Endothelial cell of umbilical vein (primary cell): ENCODE results near the gene ADAM17. TPM values are rescaled to one million over a fixed set of nuclear protein-coding genes. Genes with fewer than 3 reads are reported as not detected.

Experiments used
- BruUV-seq: library from RNA; stranded (reverse); fragments of 400-500 nt; replicated peaks from 2 replicates; lab custom pipeline; 2021; lab: Mats Ljungman, UMichigan
- CTCF ChIA-PET: fragments of 300-600, 350-600 bp; sonication (Branson Sonifier 250); formaldehyde crosslinking; loops from one replicate; lab custom pipeline; 2021; ENCODE audit warnings: antibody characterized with exemption, inconsistent platforms; lab: Charles Lee
- POLR2A ChIA-PET: fragments of 300-600, 350-600 bp; sonication (Branson Sonifier 250); formaldehyde crosslinking; loops from one replicate; lab custom pipeline; 2021; ENCODE audit warnings: antibody characterized with exemption, inconsistent platforms; lab: Charles Lee
- DNase-seq: peaks from one replicate; pipeline ENCODE4 v3.0.0-alpha.2; 2011; ENCODE audit warnings: low read depth, low spot score
- FAIRE-seq: peaks from 2 replicates; lab custom pipeline; 2011; peaks lifted over from hg19 to GRCh38; lab: Jason Lieb, UNC
- H2AFZ ChIP-seq: 2 replicates; pipeline ENCODE4 v1.6.0; 2012; ENCODE audit warnings: low read depth, low read length, control low read depth, inconsistent platforms
- H3K27ac ChIP-seq: 2 replicates; pipeline ENCODE4 v1.5.1; 2011; ENCODE audit warnings: low read depth, mild to moderate bottlenecking, control low read depth, low read length, moderate library complexity; ENCODE audit not compliant: insufficient read depth
- H3K27me3 ChIP-seq, 2 experiments: 2 replicates each; pipeline versions ENCODE4 v1.6.0 to v1.6.1; 2011; ENCODE audit warnings: low read length in 2 of 2, mixed read lengths in 1 of 2; ENCODE audit not compliant: control insufficient read depth in 2 of 2, insufficient read depth in 2 of 2
- H3K36me3 ChIP-seq, 2 experiments: 2 replicates in 1 of 2; 3 replicates in 1 of 2; pipeline ENCODE4 v1.5.1; 2011; ENCODE audit warnings: low read length in 2 of 2, mild to moderate bottlenecking in 1 of 2, moderate library complexity in 1 of 2; ENCODE audit not compliant: control insufficient read depth in 2 of 2, insufficient read depth in 2 of 2; ENCODE audit errors: extremely low read depth in 1 of 2
- H3K4me1 ChIP-seq: 3 replicates; pipeline ENCODE4 v1.5.1; 2011; ENCODE audit warnings: mild to moderate bottlenecking, low read length; ENCODE audit not compliant: control insufficient read depth, insufficient read depth; ENCODE audit errors: extremely low read depth
- H3K4me2 ChIP-seq: 2 replicates; pipeline ENCODE4 v1.6.1; 2011; ENCODE audit warnings: low read length, control low read depth, mixed read lengths; ENCODE audit not compliant: insufficient read depth
- H3K4me3 ChIP-seq, 3 experiments: fragments of 200-600 bp in 1 of 3; sonication (generic), shearing (Covaris generic) in 1 of 3; replicated peaks in 1 of 3; 2 replicates each; pipeline ENCODE4 v1.5.1; 2011 to 2016; ENCODE audit warnings: control low read depth in 3 of 3, low read length in 3 of 3, mild to moderate bottlenecking in 2 of 3, inconsistent platforms in 1 of 3, low read depth in 1 of 3, moderate library complexity in 1 of 3; ENCODE audit not compliant: insufficient read depth in 1 of 3
- H3K79me2 ChIP-seq: 2 replicates; pipeline ENCODE4 v1.6.0; 2012; ENCODE audit warnings: low read length, inconsistent platforms; ENCODE audit not compliant: control insufficient read depth, insufficient read depth
- H3K9ac ChIP-seq: replicated peaks from 2 replicates; pipeline ENCODE3; 2011; ENCODE audit warnings: low read length, control low read depth; ENCODE audit not compliant: insufficient read depth; ENCODE audit errors: extremely low read depth
- H3K9me1 ChIP-seq: replicated peaks from 3 replicates; pipeline ENCODE4 v1.6.0; 2011; ENCODE audit warnings: mild to moderate bottlenecking, low read length; ENCODE audit not compliant: control insufficient read depth, insufficient read depth; ENCODE audit errors: extremely low read depth
- H3K9me3 ChIP-seq: replicated peaks from 2 replicates; pipeline ENCODE4 v1.5.1; 2012; ENCODE audit warnings: low read length, inconsistent platforms; ENCODE audit not compliant: control insufficient read depth, insufficient read depth
- H4K20me1 ChIP-seq: replicated peaks from 2 replicates; pipeline ENCODE3; 2011; ENCODE audit warnings: mild to moderate bottlenecking, low read length; ENCODE audit not compliant: control insufficient read depth, insufficient read depth; ENCODE audit errors: extremely low read depth
- EZH2 ChIP-seq: IDR thresholded peaks from 2 replicates; pipeline ENCODE4 v1.6.1; 2012; ENCODE audit warnings: borderline replicate concordance, low read depth, mild to moderate bottlenecking, moderate library complexity, low read length, inconsistent platforms; ENCODE audit not compliant: severe bottlenecking
- GATA2 ChIP-seq: IDR thresholded peaks from 2 replicates; pipeline ENCODE4 v1.7.0; 2011; ENCODE audit warnings: low read depth, mild to moderate bottlenecking, moderate library complexity, mixed read lengths, low read length; ENCODE audit not compliant: insufficient read length, insufficient read depth
- JUN ChIP-seq: IDR thresholded peaks from 2 replicates; pipeline ENCODE4 v1.6.1; 2011; ENCODE audit warnings: borderline replicate concordance, low read depth; ENCODE audit not compliant: insufficient read length, insufficient read depth
- MYC ChIP-seq: IDR thresholded peaks from one replicate; pipeline ENCODE4 v1.6.1; 2011; ENCODE audit warnings: mild to moderate bottlenecking, low read depth, low read length
- POLR2A ChIP-seq: IDR thresholded peaks from 2 replicates; pipeline ENCODE4 v1.6.1; 2012; ENCODE audit warnings: low read depth, mild to moderate bottlenecking, control low read depth, low read length
- dilution Hi-C: fragments of 300-500 bp; cut with MboI; formaldehyde crosslinking; loops from one replicate; pipeline ENCODE4 v1.15.0; 2019; ENCODE audit warnings: low sequenced_read_pairs; ENCODE audit not compliant: extremely low pct_ligation_motif_present
- intact Hi-C: fragments of 100-400 bp; cut with micrococcal nuclease; formaldehyde crosslinking; loops from one replicate; pipeline ENCODE4 v1.10.0; 2022
- polyA plus RNA-seq, 4 experiments: library from polyadenylated mRNA; depleted of rRNA in 3 of 4; stranded (reverse) in 3 of 4; unstranded in 1 of 4; fragments of >200 nt; gene quantifications; 2 replicates each; pipeline versions ENCODE4 v1.2.1 to v1.2.3, GENCODE V29; 2011 to 2012; ENCODE audit warnings: missing spikeins in 1 of 4
- total RNA-seq: library from RNA; stranded (reverse); gene quantifications from 2 replicates; pipeline ENCODE4 v1.2.3, GENCODE V29; 2021
- TF ChIP-seq, protein P1 (sequence below): IDR thresholded peaks from 2 replicates; pipeline ENCODE4 v1.6.1; 2011; ENCODE audit not compliant: insufficient read depth, insufficient read length
- TF ChIP-seq, protein P2 (sequence below), 2 donors: IDR thresholded peaks; 1 replicate in 1 of 2; 2 replicates in 1 of 2; pipeline ENCODE4 v1.5.1; 2011; ENCODE audit warnings: low read length in 2 of 2, mild to moderate bottlenecking in 2 of 2, moderate library complexity in 2 of 2, control low read depth in 1 of 2, inconsistent platforms in 1 of 2, low read depth in 1 of 2; ENCODE audit not compliant: insufficient read depth in 1 of 2; ENCODE audit errors: extremely low read depth in 1 of 2

ADAM17 gene
- total and polyA plus RNA-seq, 2 donors (not counting 3 experiments of a cell fraction or from before 2014, with no cell fraction given) = 10.6 to 57.1 TPM

DNA sequence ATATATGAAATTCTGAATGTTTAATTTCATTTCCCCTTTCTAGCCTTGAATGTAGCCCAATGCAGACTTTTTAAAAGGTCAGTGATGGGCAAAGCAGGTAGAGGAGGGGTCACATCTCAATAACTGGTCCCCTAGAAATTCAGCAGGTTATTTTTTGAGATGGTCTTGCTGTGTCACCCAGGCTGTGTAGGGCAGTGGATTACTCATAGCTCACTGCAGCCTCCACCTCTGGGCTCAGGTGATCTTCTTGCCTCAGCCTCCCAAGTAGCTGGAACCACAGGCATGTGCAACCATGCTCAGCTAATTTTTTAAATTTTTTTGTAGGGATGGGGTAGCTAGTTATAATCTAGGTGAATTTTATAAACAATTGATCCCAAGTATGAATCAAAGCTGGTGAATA, 72.5 kb downstream of the ADAM17 start:
- Histone ChIP-seq H3K79me2 (peaks cover 4% of the 10 kb centered on the region), H3K27me3 (no peaks in the 10 kb centered on the region), H3K27ac (no peak overlapping the region), H3K4me3 (no peak overlapping the region), H3K4me2 (no peak overlapping the region), H3K9ac (no peak overlapping the region), H3K9me1 (no peaks in the 10 kb centered on the region), H3K9me3 (no peaks in the 10 kb centered on the region), H3K36me3 (peaks cover 20 to 48% of the 10 kb centered on the region in 2 experiments), H4K20me1 (no peaks in the 10 kb centered on the region), H3K4me1 (peaks cover 3% of the 10 kb centered on the region), H2AFZ (no peak overlapping the region)
- dilution Hi-C loops (no loop called here), intact Hi-C loops (no loop called here)
- POLR2A ChIA-PET = no interaction called here
- FAIRE-seq (no peak), DNase-seq (no peak)
- CTCF ChIA-PET = interaction anchor here (1.5 to 1.6 kb wide), 2 partner anchors 9 to 26 kb away, joined by 4 to 7 read pairs; partner anchors contain the start of gene IAH1
- TF ChIP-seq GATA2 (no peak), MYC (no peak), POLR2A (no peak), JUN (no peak), EZH2 (no peak)
- TF ChIP-seq, protein P1, sequence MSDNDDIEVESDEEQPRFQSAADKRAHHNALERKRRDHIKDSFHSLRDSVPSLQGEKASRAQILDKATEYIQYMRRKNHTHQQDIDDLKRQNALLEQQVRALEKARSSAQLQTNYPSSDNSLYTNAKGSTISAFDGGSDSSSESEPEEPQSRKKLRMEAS = no peak
- TF ChIP-seq, protein P2, sequence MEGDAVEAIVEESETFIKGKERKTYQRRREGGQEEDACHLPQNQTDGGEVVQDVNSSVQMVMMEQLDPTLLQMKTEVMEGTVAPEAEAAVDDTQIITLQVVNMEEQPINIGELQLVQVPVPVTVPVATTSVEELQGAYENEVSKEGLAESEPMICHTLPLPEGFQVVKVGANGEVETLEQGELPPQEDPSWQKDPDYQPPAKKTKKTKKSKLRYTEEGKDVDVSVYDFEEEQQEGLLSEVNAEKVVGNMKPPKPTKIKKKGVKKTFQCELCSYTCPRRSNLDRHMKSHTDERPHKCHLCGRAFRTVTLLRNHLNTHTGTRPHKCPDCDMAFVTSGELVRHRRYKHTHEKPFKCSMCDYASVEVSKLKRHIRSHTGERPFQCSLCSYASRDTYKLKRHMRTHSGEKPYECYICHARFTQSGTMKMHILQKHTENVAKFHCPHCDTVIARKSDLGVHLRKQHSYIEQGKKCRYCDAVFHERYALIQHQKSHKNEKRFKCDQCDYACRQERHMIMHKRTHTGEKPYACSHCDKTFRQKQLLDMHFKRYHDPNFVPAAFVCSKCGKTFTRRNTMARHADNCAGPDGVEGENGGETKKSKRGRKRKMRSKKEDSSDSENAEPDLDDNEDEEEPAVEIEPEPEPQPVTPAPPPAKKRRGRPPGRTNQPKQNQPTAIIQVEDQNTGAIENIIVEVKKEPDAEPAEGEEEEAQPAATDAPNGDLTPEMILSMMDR (IDR thresholded peaks at IDR 0.05; ENCODE audit: extremely low read depth in 1 of 2, insufficient read depth in 1 of 2, low read depth in 1 of 2, low read length in 2 of 2) = no peak
- BruUV-seq = no TSS peak
